Body of pancreas (tissue), 4 donors: ENCODE measurements around the gene NFIA. TPM values are rescaled to one million over a fixed set of nuclear protein-coding genes. Genes with fewer than 3 reads are reported as not detected.

Source experiments
- ATAC-seq: fragments of 150-250 bp; one replicate; pipeline ENCODE4 v1.9.1; 2016
- DNase-seq, 4 donors: peaks; one replicate each; pipeline ENCODE4 v3.0.0-alpha.2; 2019
- H3K27ac ChIP-seq, 4 donors: fragments of 200-600 bp; sonication (generic); 1 replicate in 3 of 4; 2 replicates in 1 of 4; pipeline versions ENCODE4 v1.5.1 to v1.6.1; 2016 to 2019; ENCODE audit warnings: mild to moderate bottlenecking in 1 of 4, mixed read lengths in 1 of 4, moderate library complexity in 1 of 4
- H3K27me3 ChIP-seq, 2 donors: fragments of 200-600 bp; sonication (generic); one replicate each; pipeline ENCODE4 v1.6.0; 2016; ENCODE audit warnings: mild to moderate bottlenecking in 1 of 2
- H3K36me3 ChIP-seq, 2 donors: fragments of 200-600 bp; sonication (generic); replicated peaks in 1 of 2; 2 replicates each; pipeline ENCODE4 v1.5.1; 2016; ENCODE audit warnings: low read depth in 2 of 2; ENCODE audit not compliant: insufficient read depth in 1 of 2
- H3K4me1 ChIP-seq: fragments of 200-600 bp; sonication (generic); one replicate; pipeline ENCODE4 v1.6.0; 2016
- H3K4me3 ChIP-seq, 2 donors: fragments of 200-600 bp; sonication (generic); 1 replicate in 1 of 2; 2 replicates in 1 of 2; pipeline ENCODE4 v1.5.1; 2016 to 2019
- H3K9me3 ChIP-seq, 3 donors: fragments of 200-600 bp; sonication (generic); 1 replicate in 2 of 3; 2 replicates in 1 of 3; pipeline ENCODE4 v1.5.1; 2016
- CTCF ChIP-seq, 7 experiments: fragments of 450-650 bp in 4 of 7; fragments of 200-600 bp in 3 of 7; sonication (generic) in 3 of 7; IDR thresholded peaks; one replicate each; pipeline ENCODE4 v1.5.1; 2016 to 2019; ENCODE audit warnings: antibody characterized with exemption in 7 of 7
- POLR2A ChIP-seq, 3 donors: fragments of 450-650 bp; IDR thresholded peaks; one replicate each; pipeline ENCODE4 v1.6.1; 2016; ENCODE audit warnings: antibody characterized with exemption in 3 of 3, mild to moderate bottlenecking in 2 of 3
- WGBS, 2 donors: methylation state at CpG; one replicate each; pipeline ENCODE4 v1.1.5; 2017; 5-methylcytosine and 5-hydroxymethylcytosine counted together
- intact Hi-C: fragments of 100-400 bp; cut with DNase I; formaldehyde crosslinking; loops from one replicate; pipeline ENCODE4 v1.15.1; 2023
- total RNA-seq, 2 donors: library from RNA; depleted of rRNA; stranded (reverse); fragments of >200 nt; gene quantifications; one replicate each; pipeline ENCODE4 v1.1.0, GENCODE V29; 2016

NFIA gene
- total RNA-seq, 2 donors from 2014 or later: 21.5 to 32.3 TPM

- Histone ChIP-seq H3K4me1 (peaks cover 41% of the 10 kb centered on the region), H3K27ac (peak overlapping the region in 3 of 4 donors; percentile 79 to 86 (median 83)), H3K9me3 (no peaks in the 10 kb centered on the region), H3K36me3 (no peaks in the 10 kb centered on the region), H3K4me3 (no peak overlapping the region), H3K27me3 (no peaks in the 10 kb centered on the region)
- 45 to 51% methylated on average over 3 of the region's 3 CpGs for WGBS, 2 donors
- no peak for ATAC-seq
- TF ChIP-seq CTCF (IDR thresholded peaks at IDR 0.05) (peak in 3 of 7 experiments; percentile 5 to 28 (median 27)), POLR2A (IDR thresholded peaks at IDR 0.05) (no peak)
- DNase-seq: no peak
- intact Hi-C loops: no loop called here
These were observed 254.7 kb downstream of the NFIA start for GRCh38 chr1:61337037-61337436.

DNA sequence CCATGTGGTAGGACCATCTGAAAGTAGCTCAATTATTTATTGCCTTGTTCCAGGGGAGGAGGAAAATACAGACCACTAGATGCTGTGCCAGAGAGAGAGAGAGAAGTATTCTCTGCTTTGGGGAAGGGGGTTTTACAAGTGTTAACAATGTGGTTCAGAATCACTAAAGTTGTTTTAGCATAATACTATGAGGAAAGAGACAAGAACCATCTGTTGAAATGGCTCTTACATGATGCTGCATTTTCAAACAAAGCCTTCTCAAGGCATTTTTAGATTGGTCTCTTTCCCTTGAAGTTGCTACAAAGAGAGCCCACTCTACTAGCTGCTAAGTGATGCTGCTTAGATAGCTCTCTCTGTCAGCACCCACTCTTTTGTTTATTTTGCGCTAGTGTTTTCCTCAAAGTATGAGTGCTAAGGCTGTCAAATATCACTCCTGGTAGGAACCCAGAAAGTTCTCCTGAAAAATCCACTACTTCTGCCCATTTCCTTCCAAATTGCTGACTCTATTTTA, 255.1 kb downstream of the NFIA start:
- Histone ChIP-seq H3K4me3 (no peak overlapping the region), H3K36me3 (no peaks in the 10 kb centered on the region), H3K27me3 (no peaks in the 10 kb centered on the region), H3K9me3 (no peaks in the 10 kb centered on the region), H3K27ac (peak overlapping the region; percentile 65 to 86 (median 81)), H3K4me1 (peaks cover 41% of the 10 kb centered on the region)
- WGBS, 2 donors: 53 to 62% methylated on average over 1 of the region's 1 CpG
- DNase-seq: no peak
- intact Hi-C loops: no loop called here
- no peak for TF ChIP-seq POLR2A (IDR thresholded peaks at IDR 0.05)
- TF ChIP-seq CTCF (IDR thresholded peaks at IDR 0.05): no peak
- no peak for ATAC-seq

DNA sequence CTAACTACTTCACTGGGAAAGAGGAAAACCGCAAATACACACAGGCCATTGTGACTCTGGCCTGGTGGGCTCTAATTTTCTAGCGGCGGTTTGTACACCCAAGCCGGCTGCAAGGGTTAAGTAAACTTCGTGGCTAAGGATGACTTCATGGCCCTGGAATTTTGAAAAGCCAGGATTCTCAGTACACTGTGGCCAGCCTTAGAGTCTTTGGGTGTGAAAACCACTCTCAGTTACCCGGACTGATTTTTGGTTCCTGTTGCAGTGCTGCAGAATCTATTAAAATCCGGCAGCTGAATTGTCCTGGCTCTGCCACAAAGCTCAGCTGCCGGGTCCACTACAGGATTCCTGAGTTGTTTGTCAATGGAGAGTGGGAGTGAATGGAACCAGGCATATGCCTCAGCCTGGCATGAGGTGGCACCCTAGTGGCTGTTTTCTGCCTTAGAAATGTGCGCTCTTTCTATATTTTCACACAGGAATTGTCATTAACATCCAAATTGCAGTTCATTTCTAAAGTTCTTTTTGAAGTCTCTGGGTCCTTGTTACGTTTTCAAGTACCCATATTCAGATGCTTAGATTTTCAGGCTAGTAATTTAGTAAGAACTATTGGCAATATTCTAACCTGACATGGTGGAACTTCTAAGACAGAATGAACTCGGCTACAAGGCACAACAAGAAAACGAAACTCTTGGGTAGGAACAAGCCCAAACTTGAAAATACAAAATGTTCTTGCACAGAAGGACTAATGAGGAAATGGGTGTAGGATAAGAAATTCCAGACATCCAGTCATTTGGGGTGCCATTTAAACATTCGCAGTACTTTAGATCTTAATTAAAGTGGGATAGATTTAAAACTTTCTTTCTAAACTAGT, 255.9 kb downstream of the NFIA start:
- no peaks in the 10 kb centered on the region for H3K9me3 ChIP-seq
- peaks cover 41% of the 10 kb centered on the region for H3K4me1 ChIP-seq
- ATAC-seq (peak; percentile 91), DNase-seq (peak; percentile 74 to 87 (median 80))
- peak overlapping the region; percentile 65 to 86 (median 81) for H3K27ac ChIP-seq
- intact Hi-C loops: no loop called here
- no peaks in the 10 kb centered on the region for H3K36me3 ChIP-seq
- H3K27me3 ChIP-seq: no peaks in the 10 kb centered on the region
- 5 to 18% methylated on average over 13 of the region's 13 CpGs for WGBS, 2 donors
- no peak overlapping the region for H3K4me3 ChIP-seq
- TF ChIP-seq POLR2A (IDR thresholded peaks at IDR 0.05) (peak in 2 of 3 donors; percentile 26 to 52), CTCF (IDR thresholded peaks at IDR 0.05) (peak; percentile 55 to 92 (median 88))

GRCh38 chr1:61338899-61339298, 256.5 kb downstream of the NFIA start:
- Histone ChIP-seq H3K9me3 (no peaks in the 10 kb centered on the region), H3K27ac (peak overlapping the region; percentile 65 to 86 (median 81)), H3K36me3 (no peaks in the 10 kb centered on the region), H3K27me3 (no peaks in the 10 kb centered on the region), H3K4me3 (no peak overlapping the region), H3K4me1 (peaks cover 41% of the 10 kb centered on the region)
- WGBS, 2 donors: 12 to 13% methylated on average over 5 of the region's 5 CpGs
- DNase-seq (peak in 3 of 4 donors; percentile 14 to 36 (median 34)), ATAC-seq (peak; percentile 68)
- intact Hi-C loops: no loop called here
- TF ChIP-seq POLR2A (IDR thresholded peaks at IDR 0.05) (no peak), CTCF (IDR thresholded peaks at IDR 0.05) (no peak)
